HepG2 (cell line): Measurements from ENCODE around the gene MPP3. TPM values are rescaled to one million over a fixed set of nuclear protein-coding genes. Genes with fewer than 3 reads are reported as not detected.

Experiments
- ATAC-seq: fragments of 200-7000 bp; cut with Tn5 transposase; 3 replicates; pipeline ENCODE4 v1.9.1; 2020; ENCODE audit warnings: mild to moderate bottlenecking, moderate library complexity
- BruUV-seq: library from RNA; stranded (reverse); fragments of 400-500 nt; replicated peaks from 2 replicates; lab custom pipeline; 2021; lab: Mats Ljungman, UMichigan
- CTCF ChIA-PET: fragments of 300-600 bp; formaldehyde crosslinking; extraction: SDS; loops from one replicate; lab custom pipeline; 2021; ENCODE audit warnings: low total read pairs, inconsistent platforms, low intra/inter-chr PET ratio; lab: Yijun Ruan, JAX
- POLR2A ChIA-PET: fragments of 350-600 bp; sonication (Branson Sonifier 250); formaldehyde crosslinking; loops from one replicate; lab custom pipeline; 2020; ENCODE audit warnings: antibody characterized with exemption, inconsistent platforms; lab: Yijun Ruan, JAX
- DNase-seq: peaks from one replicate; pipeline ENCODE4 v3.0.0-alpha.2; 2015; ENCODE audit warnings: low spot score
- FAIRE-seq: peaks from 3 replicates; lab custom pipeline; 2011; peaks lifted over from hg19 to GRCh38; lab: Jason Lieb, UNC
- H2AFZ ChIP-seq: one replicate; pipeline ENCODE4 v1.6.1; 2011; ENCODE audit warnings: low read length, inconsistent platforms
- H3K27ac ChIP-seq: fragments of 300-600 bp; 3 replicates; pipeline ENCODE4 v1.8.0; 2011; ENCODE audit warnings: mixed run types, mild to moderate bottlenecking, mixed read lengths, low read length, inconsistent platforms; ENCODE audit not compliant: insufficient read depth; ENCODE audit errors: extremely low read length
- H3K27me3 ChIP-seq, 2 experiments: fragments of 200-600 bp in 1 of 2; 2 replicates in 1 of 2; 3 replicates in 1 of 2; pipeline versions ENCODE4 v1.6.0 to v1.8.0; 2011; ENCODE audit warnings: low read length in 2 of 2, mild to moderate bottlenecking in 2 of 2, moderate library complexity in 2 of 2, inconsistent platforms in 1 of 2; ENCODE audit not compliant: insufficient read depth in 2 of 2, control insufficient read depth in 1 of 2
- H3K36me3 ChIP-seq, 2 experiments: fragments of 200-600 bp in 1 of 2; replicated peaks in 1 of 2; 2 replicates in 1 of 2; 3 replicates in 1 of 2; pipeline versions ENCODE4 v1.5.1 to v1.8.0; 2011; ENCODE audit warnings: low read length in 2 of 2, inconsistent platforms in 1 of 2; ENCODE audit not compliant: insufficient read depth in 2 of 2, control insufficient read depth in 1 of 2
- H3K4me1 ChIP-seq: 2 replicates; pipeline ENCODE4 v1.5.1; 2012; ENCODE audit warnings: low read length, inconsistent platforms; ENCODE audit not compliant: insufficient read depth
- H3K4me2 ChIP-seq: 2 replicates; pipeline ENCODE4 v1.6.0; 2011; ENCODE audit warnings: low read depth, low read length, inconsistent platforms
- H3K4me3 ChIP-seq, 3 experiments: fragments of 200-600 bp in 1 of 3; sonication (generic), shearing (Covaris generic) in 1 of 3; replicated peaks in 1 of 3; 2 replicates each; pipeline ENCODE4 v1.5.1; 2011 to 2016; ENCODE audit warnings: low read length in 3 of 3, inconsistent platforms in 2 of 3, low read depth in 2 of 3, mild to moderate bottlenecking in 2 of 3, control low read depth in 1 of 3, mixed read lengths in 1 of 3; ENCODE audit not compliant: insufficient read depth in 1 of 3
- H3K79me2 ChIP-seq: one replicate; pipeline ENCODE4 v1.6.1; 2011; ENCODE audit warnings: low read length, inconsistent platforms; ENCODE audit not compliant: insufficient read depth
- H3K9ac ChIP-seq: 2 replicates; pipeline ENCODE4 v1.6.0; 2011; ENCODE audit warnings: mild to moderate bottlenecking, low read depth, low read length, inconsistent platforms; ENCODE audit not compliant: insufficient read depth
- H3K9me3 ChIP-seq: 2 replicates; pipeline ENCODE4 v1.5.1; 2012; ENCODE audit warnings: mild to moderate bottlenecking, low read length
- H4K20me1 ChIP-seq: 2 replicates; pipeline ENCODE4 v1.6.0; 2011; ENCODE audit warnings: inconsistent platforms, mild to moderate bottlenecking, low read length, moderate library complexity; ENCODE audit not compliant: insufficient read depth
- TEAD3 ChIP-seq: optimal IDR thresholded peaks from 2 replicates; pipeline ENCODE3; 2016; ENCODE audit warnings: borderline replicate concordance
- ZNF251 ChIP-seq: sonication (generic); formaldehyde crosslinking; IDR thresholded peaks from 2 replicates; pipeline ENCODE4 v1.9.0; 2021; ENCODE audit warnings: mild to moderate bottlenecking, missing genetic modification reagents
- ZNF460 ChIP-seq: sonication (generic); formaldehyde crosslinking; IDR thresholded peaks from 2 replicates; pipeline ENCODE4 v1.5.1; 2020; ENCODE audit warnings: missing genetic modification reagents, mild to moderate bottlenecking, borderline replicate concordance
- WGBS: methylation state at CpG from one replicate; pipeline ENCODE4 v1.1.6; 2017; ENCODE audit warnings: low lambda C conversion rate; 5-methylcytosine and 5-hydroxymethylcytosine counted together
- in situ Hi-C: cut with HindIII; loops from 2 replicates; pipeline ENCODE4 v1.10.0; 2017; ENCODE audit warnings: low pct_unique_long_range_greater_than_20kb; ENCODE audit not compliant: extremely low pct_ligation_motif_present
- intact Hi-C: fragments of 100-400 bp; cut with micrococcal nuclease; formaldehyde crosslinking; loops from one replicate; pipeline ENCODE4 v1.10.0; 2022; ENCODE audit not compliant: unreplicated experiment
- polyA plus RNA-seq, 8 experiments: library from polyadenylated mRNA; depleted of rRNA in 3 of 8; stranded (reverse) in 7 of 8; unstranded in 1 of 8; fragments of >200 nt; fragmentation: Illumina TruSeq in 4 of 8; extraction: Trizol in 4 of 8; gene quantifications; 2 replicates each; pipeline versions ENCODE4 v1.2.1 to v1.2.3, GENCODE V29; 2011 to 2016; ENCODE audit warnings: low read depth in 4 of 8, missing spikeins in 1 of 8, mixed read lengths in 1 of 8; ENCODE audit not compliant: insufficient read depth in 1 of 8
- total RNA-seq, 5 experiments: library from RNA; depleted of rRNA; stranded (reverse); fragments of >200 nt; fragmentation: Illumina TruSeq; extraction: Trizol; gene quantifications; 2 replicates each; pipeline ENCODE4 v1.2.3, GENCODE V29; 2016; ENCODE audit warnings: low read depth in 1 of 5
- TF ChIP-seq, protein P1 (sequence below): sonication (generic); formaldehyde crosslinking; conservative IDR thresholded peaks from 2 replicates; pipeline ENCODE4 v1.8.1; 2023; ENCODE audit warnings: missing genetic modification reagents
- TF ChIP-seq, protein P2 (sequence below): sonication (generic); formaldehyde crosslinking; IDR thresholded peaks from 2 replicates; pipeline ENCODE4 v1.5.0; 2020; ENCODE audit warnings: mild to moderate bottlenecking, missing genetic modification reagents, borderline replicate concordance

The MPP3 gene
- total and polyA plus RNA-seq, 2 of the 13 experiments (the other 11 are each of a cell fraction or from before 2014, with no cell fraction given): 0.91 to 1.8 TPM

- DNase-seq: no peak
- H2AFZ ChIP-seq: no peak overlapping the region
- H3K9me3 ChIP-seq: no peaks in the 10 kb centered on the region
- no peak overlapping the region for H3K9ac ChIP-seq
- WGBS: 65% methylated on average over 2 of the region's 3 CpGs
- no peaks in the 10 kb centered on the region for H3K27me3 ChIP-seq
- POLR2A ChIA-PET: no interaction called here
- CTCF ChIA-PET: no interaction called here
- no peaks in the 10 kb centered on the region for H3K4me1 ChIP-seq
- ATAC-seq: no peak
- FAIRE-seq: no peak
- intact Hi-C loops: no loop called here
- in situ Hi-C loops: no loop called here
- no peak overlapping the region for H3K27ac ChIP-seq
- H3K36me3 ChIP-seq: no peaks in the 10 kb centered on the region
- H3K4me2 ChIP-seq: no peak overlapping the region
- no TSS peak for BruUV-seq
- no peak overlapping the region for H3K4me3 ChIP-seq
- no peaks in the 10 kb centered on the region for H4K20me1 ChIP-seq
- no peaks in the 10 kb centered on the region for H3K79me2 ChIP-seq
- TF ChIP-seq ZNF460 (CRISPR knock-in tag) (no peak), ZNF251 (CRISPR knock-in tag) (no peak), TEAD3 (CRISPR knock-in tag) (no peak)
- TF ChIP-seq, protein P1, sequence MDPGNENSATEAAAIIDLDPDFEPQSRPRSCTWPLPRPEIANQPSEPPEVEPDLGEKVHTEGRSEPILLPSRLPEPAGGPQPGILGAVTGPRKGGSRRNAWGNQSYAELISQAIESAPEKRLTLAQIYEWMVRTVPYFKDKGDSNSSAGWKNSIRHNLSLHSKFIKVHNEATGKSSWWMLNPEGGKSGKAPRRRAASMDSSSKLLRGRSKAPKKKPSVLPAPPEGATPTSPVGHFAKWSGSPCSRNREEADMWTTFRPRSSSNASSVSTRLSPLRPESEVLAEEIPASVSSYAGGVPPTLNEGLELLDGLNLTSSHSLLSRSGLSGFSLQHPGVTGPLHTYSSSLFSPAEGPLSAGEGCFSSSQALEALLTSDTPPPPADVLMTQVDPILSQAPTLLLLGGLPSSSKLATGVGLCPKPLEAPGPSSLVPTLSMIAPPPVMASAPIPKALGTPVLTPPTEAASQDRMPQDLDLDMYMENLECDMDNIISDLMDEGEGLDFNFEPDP (CRISPR knock-in tag): no peak
- TF ChIP-seq, protein P2, sequence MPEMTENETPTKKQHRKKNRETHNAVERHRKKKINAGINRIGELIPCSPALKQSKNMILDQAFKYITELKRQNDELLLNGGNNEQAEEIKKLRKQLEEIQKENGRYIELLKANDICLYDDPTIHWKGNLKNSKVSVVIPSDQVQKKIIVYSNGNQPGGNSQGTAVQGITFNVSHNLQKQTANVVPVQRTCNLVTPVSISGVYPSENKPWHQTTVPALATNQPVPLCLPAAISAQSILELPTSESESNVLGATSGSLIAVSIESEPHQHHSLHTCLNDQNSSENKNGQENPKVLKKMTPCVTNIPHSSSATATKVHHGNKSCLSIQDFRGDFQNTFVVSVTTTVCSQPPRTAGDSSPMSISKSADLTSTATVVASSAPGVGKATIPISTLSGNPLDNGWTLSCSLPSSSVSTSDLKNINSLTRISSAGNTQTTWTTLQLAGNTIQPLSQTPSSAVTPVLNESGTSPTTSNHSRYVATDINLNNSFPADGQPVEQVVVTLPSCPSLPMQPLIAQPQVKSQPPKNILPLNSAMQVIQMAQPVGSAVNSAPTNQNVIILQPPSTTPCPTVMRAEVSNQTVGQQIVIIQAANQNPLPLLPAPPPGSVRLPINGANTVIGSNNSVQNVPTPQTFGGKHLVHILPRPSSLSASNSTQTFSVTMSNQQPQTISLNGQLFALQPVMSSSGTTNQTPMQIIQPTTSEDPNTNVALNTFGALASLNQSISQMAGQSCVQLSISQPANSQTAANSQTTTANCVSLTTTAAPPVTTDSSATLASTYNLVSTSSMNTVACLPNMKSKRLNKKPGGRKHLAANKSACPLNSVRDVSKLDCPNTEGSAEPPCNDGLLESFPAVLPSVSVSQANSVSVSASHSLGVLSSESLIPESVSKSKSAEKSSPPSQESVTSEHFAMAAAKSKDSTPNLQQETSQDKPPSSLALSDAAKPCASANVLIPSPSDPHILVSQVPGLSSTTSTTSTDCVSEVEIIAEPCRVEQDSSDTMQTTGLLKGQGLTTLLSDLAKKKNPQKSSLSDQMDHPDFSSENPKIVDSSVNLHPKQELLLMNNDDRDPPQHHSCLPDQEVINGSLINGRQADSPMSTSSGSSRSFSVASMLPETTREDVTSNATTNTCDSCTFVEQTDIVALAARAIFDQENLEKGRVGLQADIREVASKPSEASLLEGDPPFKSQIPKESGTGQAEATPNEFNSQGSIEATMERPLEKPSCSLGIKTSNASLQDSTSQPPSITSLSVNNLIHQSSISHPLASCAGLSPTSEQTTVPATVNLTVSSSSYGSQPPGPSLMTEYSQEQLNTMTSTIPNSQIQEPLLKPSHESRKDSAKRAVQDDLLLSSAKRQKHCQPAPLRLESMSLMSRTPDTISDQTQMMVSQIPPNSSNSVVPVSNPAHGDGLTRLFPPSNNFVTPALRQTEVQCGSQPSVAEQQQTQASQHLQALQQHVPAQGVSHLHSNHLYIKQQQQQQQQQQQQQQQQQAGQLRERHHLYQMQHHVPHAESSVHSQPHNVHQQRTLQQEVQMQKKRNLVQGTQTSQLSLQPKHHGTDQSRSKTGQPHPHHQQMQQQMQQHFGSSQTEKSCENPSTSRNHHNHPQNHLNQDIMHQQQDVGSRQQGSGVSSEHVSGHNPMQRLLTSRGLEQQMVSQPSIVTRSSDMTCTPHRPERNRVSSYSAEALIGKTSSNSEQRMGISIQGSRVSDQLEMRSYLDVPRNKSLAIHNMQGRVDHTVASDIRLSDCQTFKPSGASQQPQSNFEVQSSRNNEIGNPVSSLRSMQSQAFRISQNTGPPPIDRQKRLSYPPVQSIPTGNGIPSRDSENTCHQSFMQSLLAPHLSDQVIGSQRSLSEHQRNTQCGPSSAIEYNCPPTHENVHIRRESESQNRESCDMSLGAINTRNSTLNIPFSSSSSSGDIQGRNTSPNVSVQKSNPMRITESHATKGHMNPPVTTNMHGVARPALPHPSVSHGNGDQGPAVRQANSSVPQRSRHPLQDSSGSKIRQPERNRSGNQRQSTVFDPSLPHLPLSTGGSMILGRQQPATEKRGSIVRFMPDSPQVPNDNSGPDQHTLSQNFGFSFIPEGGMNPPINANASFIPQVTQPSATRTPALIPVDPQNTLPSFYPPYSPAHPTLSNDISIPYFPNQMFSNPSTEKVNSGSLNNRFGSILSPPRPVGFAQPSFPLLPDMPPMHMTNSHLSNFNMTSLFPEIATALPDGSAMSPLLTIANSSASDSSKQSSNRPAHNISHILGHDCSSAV: no peak
Measured at GRCh38 chr17:43813386-43813785, 19.6 kb downstream of the MPP3 start.
